ENCODE data around the gene ABCB9. TPM values are rescaled to one million over a fixed set of nuclear protein-coding genes. Genes with fewer than 3 reads are reported as not detected.

ABCB9 gene
- total RNA-seq, 1 experiment from 2014 or later, result 4.6 TPM

DNA sequence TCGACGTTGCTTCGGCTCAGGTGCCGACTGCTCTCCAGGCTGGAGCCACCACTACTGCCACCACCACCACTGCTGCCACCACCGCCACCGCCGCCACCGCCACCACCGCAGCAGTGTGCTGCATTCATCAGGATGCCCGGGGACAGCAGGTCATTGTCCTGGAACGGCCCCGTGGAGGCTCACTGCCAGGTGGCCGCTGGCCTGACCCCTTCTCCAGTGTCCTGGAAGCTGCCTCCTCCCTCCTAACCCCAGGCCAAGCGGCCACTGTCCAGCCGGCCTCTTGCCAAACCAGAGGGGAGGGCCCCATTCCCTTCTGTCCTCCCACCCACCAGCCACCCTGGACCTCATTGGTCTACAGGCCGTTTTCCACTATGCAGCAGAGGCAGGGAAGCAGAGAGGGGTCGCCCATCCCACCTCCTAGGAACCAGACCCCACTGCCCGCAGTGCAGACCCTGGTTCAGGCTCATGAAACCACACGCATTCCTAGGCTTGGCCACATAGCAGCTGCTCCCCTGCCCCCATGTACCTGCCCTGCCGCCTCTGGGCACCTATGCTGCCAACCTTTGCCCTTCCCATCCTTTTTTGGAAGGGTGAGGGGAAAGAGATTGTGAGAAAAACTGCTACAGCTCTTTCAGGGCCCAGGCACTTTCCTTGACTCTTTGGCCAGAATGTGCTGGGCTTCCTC is 29.4 kb upstream of the ABCB9 start:
- Mint-ChIP-seq H3K27me3 (ENCODE audit: low read depth) (no peaks in the 10 kb centered on the region; the same call in none of the 2 replicates), H3K9me3 (no peaks in the 10 kb centered on the region), H3K27ac (no peak overlapping the region; a peak in 1 of 7 replicates), H3K4me1 (0 out of 4 replicates have a peak, but pooled peaks cover 0 to 5% of the 10 kb centered on the region in 2 experiments), H3K36me3 (ENCODE audit: insufficient read depth in 1 of 3, low read depth in 3 of 3) (no peaks in the 10 kb centered on the region), H3K4me3 (no peak overlapping the region)
- Histone ChIP-seq H2BK20ac (ENCODE audit: low read depth, low read length, poor library complexity, severe bottlenecking) (no peak overlapping the region), H4K91ac (ENCODE audit: insufficient read length, low read depth, low read length) (no peak overlapping the region), H3K79me2 (ENCODE audit: insufficient read depth, low read length) (no peaks in the 10 kb centered on the region), H3T11ph (ENCODE audit: low read length) (no peak overlapping the region), H2BK15ac (ENCODE audit: low read depth, low read length) (no peak overlapping the region), H3K18ac (ENCODE audit: insufficient read length, low read depth, low read length) (no peak overlapping the region), H3K9ac (ENCODE audit: extremely low read depth, insufficient read length, low read length) (no peak overlapping the region), H3K4me2 (ENCODE audit: insufficient read depth, insufficient read length, low read length) (no peak overlapping the region), H3K56ac (ENCODE audit: insufficient read length, low read depth, low read length) (no peak overlapping the region), H2BK5ac (ENCODE audit: insufficient read length, low read length) (no peak overlapping the region), H3K9me3 (ENCODE audit: control insufficient read depth, low read depth, low read length) (no peaks in the 10 kb centered on the region), H3K27ac (ENCODE audit: insufficient read length, low read depth, low read length) (no peak overlapping the region), H4K20me1 (ENCODE audit: control insufficient read depth, insufficient read depth, insufficient read length) (no peaks in the 10 kb centered on the region), H2AK5ac (ENCODE audit: insufficient read length, low read length) (no peak overlapping the region), H2BK12ac (ENCODE audit: insufficient read length, low read depth, low read length) (no peak overlapping the region), H2BK120ac (ENCODE audit: low read depth, low read length, poor library complexity, severe bottlenecking) (no peak overlapping the region), H4K5ac (ENCODE audit: insufficient read length, low read depth, low read length) (no peak overlapping the region), H3K4me1 (ENCODE audit: insufficient read depth, low read length) (no peaks in the 10 kb centered on the region), H2AFZ (ENCODE audit: low read length) (no peak overlapping the region), H3K23me2 (ENCODE audit: insufficient read length, low read depth, low read length, poor library complexity, severe bottlenecking) (no peaks in the 10 kb centered on the region), H3K14ac (ENCODE audit: insufficient read depth, low read length) (no peak overlapping the region), H3K4ac (ENCODE audit: low read depth, low read length) (no peak overlapping the region), H3K27me3 (ENCODE audit: insufficient read depth, low read length) (no peaks in the 10 kb centered on the region), H3K79me1 (ENCODE audit: insufficient read depth, low read depth, low read length, poor library complexity, severe bottlenecking) (no peaks in the 10 kb centered on the region), H3K23ac (ENCODE audit: insufficient read length, low read depth, low read length) (no peak overlapping the region), H4K8ac (replicated peaks; ENCODE audit: insufficient read length, low read depth, low read length) (no peak overlapping the region)
- no peak for DNase-seq
- no CpG with 5 or more reads among the region's 20 CpGs for WGBS (ENCODE audit: extremely low coverage, insufficient read length, low lambda C conversion rate)
- TF ChIP-seq, protein P1, sequence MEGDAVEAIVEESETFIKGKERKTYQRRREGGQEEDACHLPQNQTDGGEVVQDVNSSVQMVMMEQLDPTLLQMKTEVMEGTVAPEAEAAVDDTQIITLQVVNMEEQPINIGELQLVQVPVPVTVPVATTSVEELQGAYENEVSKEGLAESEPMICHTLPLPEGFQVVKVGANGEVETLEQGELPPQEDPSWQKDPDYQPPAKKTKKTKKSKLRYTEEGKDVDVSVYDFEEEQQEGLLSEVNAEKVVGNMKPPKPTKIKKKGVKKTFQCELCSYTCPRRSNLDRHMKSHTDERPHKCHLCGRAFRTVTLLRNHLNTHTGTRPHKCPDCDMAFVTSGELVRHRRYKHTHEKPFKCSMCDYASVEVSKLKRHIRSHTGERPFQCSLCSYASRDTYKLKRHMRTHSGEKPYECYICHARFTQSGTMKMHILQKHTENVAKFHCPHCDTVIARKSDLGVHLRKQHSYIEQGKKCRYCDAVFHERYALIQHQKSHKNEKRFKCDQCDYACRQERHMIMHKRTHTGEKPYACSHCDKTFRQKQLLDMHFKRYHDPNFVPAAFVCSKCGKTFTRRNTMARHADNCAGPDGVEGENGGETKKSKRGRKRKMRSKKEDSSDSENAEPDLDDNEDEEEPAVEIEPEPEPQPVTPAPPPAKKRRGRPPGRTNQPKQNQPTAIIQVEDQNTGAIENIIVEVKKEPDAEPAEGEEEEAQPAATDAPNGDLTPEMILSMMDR (conservative IDR thresholded peaks at IDR 0.05), result no peak
